NB4 (cell line): Measurements from ENCODE around the gene SESTD1.

ENCODE experiments used
- CTCF ChIP-seq: IDR thresholded peaks from one replicate; pipeline ENCODE4 v1.5.1; 2012; ENCODE audit warnings: low read depth, low read length
- MYC ChIP-seq: IDR thresholded peaks from 2 replicates; pipeline ENCODE4 v1.6.1; 2011; ENCODE audit warnings: low read depth, low read length
- POLR2A ChIP-seq: IDR thresholded peaks from 2 replicates; pipeline ENCODE4 v1.6.1; 2011; ENCODE audit warnings: mild to moderate bottlenecking; ENCODE audit not compliant: insufficient read length; ENCODE audit errors: extremely low read depth

DNA sequence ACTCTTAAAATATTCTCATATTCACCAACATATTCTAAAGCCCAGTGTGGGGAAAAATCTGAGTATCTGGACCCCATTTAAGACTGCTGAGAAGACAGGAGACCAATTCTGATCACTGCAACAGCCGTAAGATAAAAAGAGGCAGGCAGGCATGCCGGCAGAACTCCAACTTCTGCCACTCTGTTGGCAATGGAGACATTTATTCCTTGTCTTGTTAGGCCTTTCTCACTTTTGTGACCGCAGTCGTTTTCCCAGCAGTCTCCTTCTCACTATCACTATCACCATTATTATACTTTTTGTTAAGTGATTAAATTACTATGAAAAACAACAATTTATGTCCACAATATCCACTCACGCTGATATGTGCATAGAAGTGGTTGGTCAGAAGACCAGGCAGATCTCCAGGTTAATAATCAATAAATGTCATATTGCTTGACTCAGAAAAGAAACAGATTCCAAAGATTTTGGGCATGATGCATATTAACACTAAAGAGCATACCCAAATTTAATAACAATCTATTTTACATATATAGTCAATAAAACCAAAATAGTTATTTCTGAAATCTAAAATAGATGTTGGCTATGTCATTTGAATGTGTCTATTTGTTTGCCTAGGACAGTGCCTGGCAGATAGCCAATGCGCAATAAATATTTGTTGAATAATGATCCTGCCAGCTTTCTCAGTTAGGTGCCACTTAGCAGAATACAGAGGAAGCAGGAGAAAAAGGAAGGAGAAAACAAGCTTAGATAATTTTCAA lies 38.2 kb downstream of the SESTD1 start:
- no peak for TF ChIP-seq CTCF
- TF ChIP-seq POLR2A = no peak
- TF ChIP-seq MYC = no peak
